A549 (cell line): ENCODE measurements around the gene RPH3AL.

Experiments
- CHD2 ChIP-seq: fragments of 150-350 bp; IDR thresholded peaks from 2 replicates; pipeline ENCODE4 v1.6.1; 2014; ENCODE audit warnings: low read length; ENCODE audit not compliant: partially characterized antibody
- CHD4 ChIP-seq: fragments of 200-600 bp; sonication (generic); IDR thresholded peaks from 2 replicates; pipeline ENCODE4 v1.6.1; 2016; ENCODE audit warnings: antibody characterized with exemption, mild to moderate bottlenecking, borderline replicate concordance
- CTCF ChIP-seq: fragments of >200 bp; sonication (Bioruptor Twin); formaldehyde crosslinking; IDR thresholded peaks from 3 replicates; pipeline ENCODE4 v1.5.1; 2016
- EP300 ChIP-seq, 2 experiments: fragments of >200 bp; sonication (Bioruptor Twin); formaldehyde crosslinking; IDR thresholded peaks; 2 replicates in 1 of 2; 3 replicates in 1 of 2; pipeline ENCODE4 v1.6.1; 2016 to 2017
- POLR2A ChIP-seq: IDR thresholded peaks from 2 replicates; pipeline ENCODE4 v1.6.1; 2012; ENCODE audit warnings: mild to moderate bottlenecking, low read length
- RAD21 ChIP-seq, 2 experiments: fragments of >200 bp in 1 of 2; sonication (Bioruptor Twin) in 1 of 2; formaldehyde crosslinking in 1 of 2; IDR thresholded peaks in 1 of 2; conservative IDR thresholded peaks in 1 of 2; 2 replicates in 1 of 2; 3 replicates in 1 of 2; pipeline ENCODE4 v1.6.1; 2012 to 2018; ENCODE audit warnings: inconsistent platforms in 1 of 2
- RCOR1 ChIP-seq: fragments of 150-350 bp; IDR thresholded peaks from 2 replicates; pipeline ENCODE4 v1.6.1; 2014; ENCODE audit warnings: antibody characterized with exemption, low read length, low read depth
- REST ChIP-seq: fragments of 200-600 bp; sonication (generic); IDR thresholded peaks from 2 replicates; pipeline ENCODE4 v1.6.1; 2016; ENCODE audit warnings: antibody characterized with exemption, mild to moderate bottlenecking, moderate library complexity
- SMC3 ChIP-seq: fragments of >200 bp; sonication (Bioruptor Twin); formaldehyde crosslinking; IDR thresholded peaks from 3 replicates; pipeline ENCODE4 v1.6.1; 2018; ENCODE audit warnings: inconsistent platforms
- TP53 ChIP-seq: fragments of 250-450 bp; sonication (Bioruptor Pico); IDR thresholded peaks from 2 replicates; pipeline ENCODE4 v1.5.0; 2021; ENCODE audit warnings: mild to moderate bottlenecking, moderate library complexity
- ZFP36 ChIP-seq: fragments of 450-650 bp; IDR thresholded peaks from 2 replicates; pipeline ENCODE4 v1.6.1; 2014; ENCODE audit warnings: borderline replicate concordance; ENCODE audit not compliant: partially characterized antibody

GRCh38 chr17:261635-262034 is 91.0 kb downstream of the RPH3AL start:
- TF ChIP-seq CHD2 (no peak), CTCF (no peak), SMC3 (no peak), REST (no peak), ZFP36 (no peak), TP53 (CRISPR knock-in tag) (no peak), POLR2A (no peak), CHD4 (no peak), EP300 (IDR thresholded peaks at IDR 0.05) (no peak), RAD21 (conservative IDR thresholded peaks at IDR 0.05 in 1 of 2, IDR thresholded peaks at IDR 0.05 in 1 of 2) (no peak), RCOR1 (no peak)
